ENCODE results near the gene MXI1. TPM values are rescaled to one million over a fixed set of nuclear protein-coding genes. Genes with fewer than 3 reads are reported as not detected.
"Not testable (repeated sequence)": the region's sequence is repeated elsewhere in the genome, so short reads cannot be mapped to it uniquely, and the experiment has no call there.

The MXI1 gene
- total RNA-seq, 1 donor from 2014 or later: 58.8 TPM

DNA sequence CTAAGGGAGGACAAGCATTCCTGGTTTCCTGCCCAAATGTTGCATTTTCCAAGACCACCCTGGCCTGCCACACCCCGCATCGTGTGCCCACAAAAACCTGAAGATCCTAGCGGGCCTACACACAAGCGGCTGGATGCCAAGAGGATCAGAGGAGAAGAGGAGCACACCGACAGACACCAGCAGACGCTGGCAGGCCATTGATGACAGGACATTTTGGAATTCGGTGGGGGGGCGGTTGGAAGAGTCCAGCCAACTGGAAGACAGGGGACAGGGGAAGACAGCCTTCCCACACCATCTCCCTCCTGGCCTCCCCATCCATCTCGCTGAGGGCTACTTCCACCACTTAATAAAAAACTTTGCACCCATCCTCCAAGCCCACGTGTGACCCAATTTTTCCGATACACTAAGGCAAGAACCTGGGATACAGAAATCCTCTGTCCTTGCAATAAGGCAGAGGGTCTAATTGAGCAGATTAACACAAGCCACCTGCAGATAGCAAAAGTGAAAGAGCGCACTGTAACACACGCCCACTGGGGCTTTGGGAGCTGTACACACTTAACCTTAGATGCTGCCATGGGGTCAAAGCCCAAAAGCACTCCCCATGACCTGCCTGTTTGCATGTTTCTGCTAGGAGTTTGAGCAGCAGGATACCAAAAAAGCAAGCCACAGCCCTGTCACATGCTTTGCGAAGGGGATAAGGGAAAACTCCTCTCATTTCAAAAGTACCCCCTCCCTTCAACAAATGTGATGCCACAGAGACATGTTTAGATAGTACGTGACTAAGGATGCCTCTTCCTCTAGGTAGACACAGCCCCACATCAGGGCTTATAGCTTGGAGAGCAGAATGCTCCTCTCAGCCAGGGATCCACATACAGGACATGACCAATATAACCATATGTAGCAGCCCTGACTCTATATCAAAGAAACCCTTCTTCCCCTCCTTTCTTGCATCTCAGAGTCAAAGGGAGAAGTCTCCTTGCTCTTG, 110.8 kb downstream of the MXI1 start:
- DNase-seq (ENCODE audit: low spot score): no peak

DNA sequence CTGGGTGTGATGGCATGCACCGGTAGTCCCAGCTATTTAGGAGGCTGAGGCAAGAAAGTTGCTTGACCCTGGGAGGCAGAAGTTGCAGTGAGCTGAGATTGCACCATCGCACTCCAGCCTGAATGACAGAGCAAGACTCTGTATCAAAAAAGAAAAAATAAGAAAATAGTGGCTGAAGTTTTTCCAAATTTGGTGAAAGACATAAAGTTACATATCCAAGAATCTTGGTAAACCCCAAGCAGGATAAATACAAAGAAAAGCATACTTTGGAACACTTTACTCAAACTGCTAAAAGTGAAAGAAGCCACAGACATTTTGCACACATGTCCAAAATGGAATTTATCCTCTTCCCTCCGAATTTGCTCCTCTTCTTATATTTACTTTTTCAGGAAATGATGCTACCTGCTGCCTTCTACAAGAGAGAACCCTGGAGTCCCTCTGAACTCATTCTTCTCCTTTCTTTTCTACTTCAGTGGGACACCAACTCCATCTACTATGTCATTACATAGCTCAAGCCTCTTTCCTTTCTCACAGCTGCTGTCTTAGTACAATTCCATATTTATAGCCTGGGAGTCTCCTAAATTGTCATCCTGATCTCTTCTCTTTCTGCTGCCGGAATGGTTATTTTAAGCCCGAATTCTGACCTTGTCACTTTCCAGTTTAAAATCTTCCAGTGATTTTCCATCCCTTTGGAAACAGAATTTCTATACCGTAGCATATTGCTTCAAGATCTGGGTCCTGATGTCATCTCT, 114.6 kb downstream of the MXI1 start:
- no peak for DNase-seq (ENCODE audit: low spot score)

DNA sequence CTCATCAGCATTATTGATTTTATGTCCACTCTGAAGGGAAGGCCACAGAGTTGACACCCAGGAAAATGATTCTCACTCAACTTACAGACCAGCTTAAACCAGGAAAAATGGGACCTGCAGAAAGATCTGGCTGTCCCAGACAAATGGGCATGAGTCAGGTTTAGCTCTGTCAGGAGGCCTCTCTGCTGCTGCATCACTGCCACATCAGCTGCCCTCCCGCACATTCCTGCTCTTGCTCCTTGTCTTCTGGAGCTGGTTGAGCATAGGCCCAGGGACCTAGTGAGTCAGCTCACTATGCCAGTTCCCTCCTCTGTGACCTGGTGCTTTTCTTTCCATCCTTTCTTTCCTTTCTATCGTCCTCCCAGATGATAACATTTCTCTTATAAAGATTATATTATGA, 116.1 kb downstream of the MXI1 start:
- DNase-seq (ENCODE audit: low spot score): no peak

DNA sequence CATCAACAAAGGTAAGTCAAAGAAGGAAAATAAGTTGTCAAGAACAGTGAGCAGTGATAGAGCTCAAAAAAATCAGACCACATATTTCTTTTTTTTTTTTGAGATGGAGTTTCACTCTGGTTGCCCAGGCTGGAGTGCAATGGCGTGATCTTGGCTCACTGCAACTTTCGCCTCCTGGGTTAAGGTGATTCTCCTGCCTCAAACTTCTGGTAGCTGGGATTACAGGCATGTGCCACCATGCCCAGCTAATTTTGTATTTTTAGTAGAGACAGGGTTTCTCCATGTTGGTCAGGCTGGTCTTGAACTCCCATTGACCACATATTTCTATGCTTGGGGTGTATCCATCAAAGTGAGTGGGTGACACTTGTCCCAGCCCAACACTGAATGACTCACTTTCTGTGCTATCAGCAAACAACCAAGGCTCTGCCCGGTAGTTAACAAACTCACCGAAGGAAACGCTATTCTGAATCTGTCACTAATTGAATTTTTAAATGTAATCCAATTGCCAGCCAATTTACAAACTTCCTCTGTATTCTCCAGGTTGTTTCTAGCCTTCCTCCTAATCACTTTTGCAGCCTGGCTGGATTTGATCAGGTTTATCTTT, 116.9 kb downstream of the MXI1 start:
- DNase-seq (ENCODE audit: low spot score): no peak

DNA sequence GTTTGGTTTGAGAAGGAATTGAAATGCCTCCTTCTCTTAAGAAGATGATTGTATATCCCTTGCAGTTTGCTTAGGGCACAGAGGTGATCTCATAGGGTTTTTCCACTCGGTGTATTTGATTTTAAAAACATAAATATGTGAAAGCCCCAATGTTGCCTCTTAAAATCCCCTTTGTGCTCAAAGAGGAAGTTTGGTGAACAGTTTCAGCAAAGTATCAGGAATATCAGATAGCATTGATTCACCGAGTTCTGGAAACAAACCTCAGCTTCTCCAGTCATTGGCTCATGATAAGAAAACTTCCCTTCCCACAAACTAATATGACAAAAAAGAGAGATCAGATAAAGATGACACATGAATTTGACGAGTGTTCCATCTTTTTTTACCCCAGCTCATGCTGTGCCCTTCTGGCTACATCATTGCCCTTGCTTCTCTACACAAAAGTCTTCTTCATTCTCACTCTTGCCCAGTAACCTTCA, 117.4 kb downstream of the MXI1 start:
- DNase-seq (ENCODE audit: low spot score): no peak

DNA sequence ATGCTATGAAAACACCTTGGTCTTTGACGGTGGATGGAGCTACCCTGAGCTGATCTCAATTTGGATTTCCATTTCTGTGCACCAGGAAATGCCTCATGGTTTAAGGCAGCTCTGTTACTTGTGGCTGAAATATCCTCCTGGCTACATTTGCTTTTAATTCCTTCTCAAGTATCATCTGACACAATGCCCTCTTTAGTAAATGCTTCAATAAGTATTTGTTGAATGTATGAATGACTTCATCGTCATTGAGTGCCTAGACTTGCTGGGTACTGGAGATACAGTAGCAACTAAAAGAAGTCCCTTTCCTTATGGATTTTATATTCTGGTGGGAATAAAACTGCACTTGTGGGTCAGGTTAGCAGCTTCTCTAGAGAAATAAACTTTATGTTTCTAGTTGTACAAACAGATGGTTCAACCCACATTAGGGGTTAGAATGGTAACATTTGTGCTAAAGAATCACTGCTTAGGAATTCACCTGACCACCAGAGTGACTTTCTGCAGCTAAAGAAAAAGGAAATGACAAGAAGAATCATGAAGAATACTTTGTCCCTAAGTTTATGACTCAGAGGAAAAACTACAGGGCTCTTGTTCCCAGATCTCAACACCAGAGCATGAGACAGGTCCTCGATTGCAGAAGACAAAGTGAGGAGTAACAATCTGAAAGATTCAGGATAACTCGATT, 119.1 kb downstream of the MXI1 start:
- DNase-seq (ENCODE audit: low spot score): no peak

DNA sequence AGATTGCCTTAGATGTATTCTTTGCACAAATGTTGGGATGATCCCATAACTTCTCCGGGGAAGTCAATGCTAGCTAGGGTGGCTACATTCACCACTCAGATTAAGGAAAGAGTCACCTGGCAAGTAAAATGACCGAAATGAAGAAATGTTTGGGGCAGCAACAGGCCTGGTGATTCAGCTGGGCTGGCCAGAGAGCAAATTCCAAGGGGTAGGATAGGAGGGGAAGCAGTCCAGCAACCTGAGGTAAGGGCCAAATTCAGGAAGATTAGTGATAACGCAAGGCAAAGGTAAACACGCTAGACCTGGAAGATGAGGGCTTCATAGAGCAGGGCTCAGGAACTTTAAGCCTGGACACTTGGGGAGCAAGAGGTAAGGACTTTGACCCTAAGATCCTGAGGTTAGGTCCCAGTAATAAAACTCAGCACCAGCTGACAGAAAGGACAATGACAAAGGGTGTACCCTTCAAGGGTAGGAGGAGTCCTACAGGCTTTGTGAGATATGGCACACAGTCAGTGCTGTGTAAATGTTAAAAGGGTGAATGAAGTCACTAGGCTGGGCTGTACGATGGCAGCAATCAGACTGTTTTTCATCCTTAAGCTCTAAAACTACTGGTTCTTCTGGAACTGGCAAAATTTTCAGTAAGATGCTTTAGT, 120.0 kb downstream of the MXI1 start:
- DNase-seq (ENCODE audit: low spot score): no peak

DNA sequence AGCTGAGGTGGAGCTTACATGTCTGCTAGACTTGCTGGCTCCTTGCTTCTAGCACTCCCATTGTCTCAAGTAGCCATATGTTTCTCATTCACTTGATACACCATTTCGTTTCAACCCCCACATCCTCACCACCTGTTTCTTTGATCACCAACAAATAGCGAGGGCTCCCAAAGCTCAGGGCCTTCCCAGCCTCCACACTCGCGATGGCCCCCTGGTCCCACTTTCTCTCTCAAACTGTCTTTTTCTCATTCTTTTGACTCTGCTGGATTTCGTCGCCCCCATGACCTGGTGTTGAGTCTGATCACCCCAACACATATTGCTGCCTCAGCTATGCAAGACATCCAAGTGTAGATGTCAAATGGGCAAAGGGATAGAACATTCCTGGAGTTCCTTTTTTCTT, 123.3 kb downstream of the MXI1 start:
- no peak for DNase-seq (ENCODE audit: low spot score)

DNA sequence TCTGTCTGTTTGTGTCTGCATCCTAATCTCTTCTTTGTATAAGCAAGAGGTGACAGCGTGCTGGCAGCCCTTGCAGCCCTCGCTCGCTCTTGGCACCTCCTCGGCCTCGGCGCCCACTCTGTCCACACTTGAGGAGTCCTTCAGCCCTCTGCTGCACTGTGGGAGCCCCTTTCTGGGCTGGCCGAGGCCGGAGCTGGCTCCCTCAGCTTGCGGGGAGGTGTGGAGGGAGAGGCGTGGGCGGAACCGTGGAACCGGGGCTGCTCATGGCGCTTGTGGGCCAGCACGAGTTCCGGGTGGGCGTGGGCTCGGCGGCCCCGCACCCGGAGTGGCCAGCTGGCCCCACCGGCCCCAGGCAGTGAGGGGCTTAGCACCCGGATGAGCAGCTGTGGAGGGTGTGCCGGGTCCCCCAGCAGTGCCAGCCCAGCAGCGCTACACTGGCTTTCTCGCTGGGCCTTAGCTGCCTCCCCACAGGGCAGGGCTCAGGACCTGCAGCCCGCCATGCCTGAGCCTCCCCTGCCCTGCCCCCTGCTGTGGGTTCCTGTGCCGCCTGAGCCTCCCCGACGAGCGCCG, 123.9 kb downstream of the MXI1 start:
- not testable (repeated sequence) for DNase-seq (ENCODE audit: low spot score)

DNA sequence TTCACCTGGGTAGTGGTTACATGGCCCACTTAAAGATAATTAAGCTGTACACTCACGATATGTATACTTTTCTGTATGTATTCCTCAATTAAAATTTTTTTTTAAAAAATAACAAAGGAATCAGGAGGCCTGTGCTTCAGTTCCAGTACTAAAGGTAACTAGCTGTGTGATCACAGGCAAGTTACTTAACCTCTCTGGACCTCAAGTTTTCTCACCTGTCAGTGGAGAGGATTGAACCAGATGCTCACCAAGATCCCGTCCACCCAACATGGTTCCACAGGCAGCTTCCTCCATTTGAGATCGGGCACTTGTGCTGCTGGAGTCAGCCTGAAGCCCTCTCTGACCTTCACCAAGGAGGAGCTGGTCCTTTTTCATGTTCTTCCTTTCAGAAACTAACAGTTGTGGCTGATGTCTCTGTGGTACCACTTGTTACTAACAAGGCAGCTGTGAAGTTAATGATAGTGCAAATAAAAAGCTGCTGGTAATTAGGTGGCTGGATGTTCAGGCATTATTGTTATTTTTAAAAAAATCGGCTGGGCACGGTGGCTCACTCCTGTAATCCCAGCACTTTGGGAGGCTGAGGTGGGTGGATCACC, 126.8 kb downstream of the MXI1 start:
- DNase-seq (ENCODE audit: low spot score): no peak

DNA sequence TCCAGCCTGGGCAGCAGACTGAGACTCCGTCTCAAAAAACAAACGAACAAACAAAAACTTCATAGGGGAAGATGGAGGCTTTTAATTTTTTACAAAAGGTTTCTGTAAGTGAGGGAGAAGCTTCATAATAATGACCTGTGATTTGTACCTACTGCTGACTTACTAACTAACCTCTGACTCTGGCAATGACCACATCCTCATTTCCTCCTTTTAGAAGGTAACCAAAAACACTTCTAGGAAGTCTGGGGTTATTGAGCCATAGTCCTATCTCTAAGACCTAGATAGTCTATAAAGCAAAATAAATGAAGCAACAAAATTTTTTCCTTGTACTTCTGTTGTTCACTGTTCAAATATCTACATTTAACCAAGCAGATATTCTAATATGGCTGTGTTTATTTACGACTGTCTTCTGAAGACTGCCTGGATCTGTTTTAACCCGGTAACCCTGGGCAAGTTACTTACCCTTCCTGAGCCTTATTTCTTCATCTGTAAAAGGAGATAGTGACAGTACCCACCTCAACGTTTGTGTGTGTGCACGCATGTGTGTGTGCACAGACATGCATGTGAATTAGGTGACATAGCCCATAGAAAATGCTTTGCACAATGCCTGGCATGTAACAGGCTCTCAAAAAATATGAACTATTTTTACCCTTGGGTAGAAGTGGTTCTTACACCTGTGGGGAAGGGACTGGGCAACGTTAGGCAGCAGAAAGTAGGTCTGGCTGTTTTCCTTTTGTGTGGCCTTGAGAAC, 128.1 kb downstream of the MXI1 start:
- DNase-seq (ENCODE audit: low spot score): no peak

DNA sequence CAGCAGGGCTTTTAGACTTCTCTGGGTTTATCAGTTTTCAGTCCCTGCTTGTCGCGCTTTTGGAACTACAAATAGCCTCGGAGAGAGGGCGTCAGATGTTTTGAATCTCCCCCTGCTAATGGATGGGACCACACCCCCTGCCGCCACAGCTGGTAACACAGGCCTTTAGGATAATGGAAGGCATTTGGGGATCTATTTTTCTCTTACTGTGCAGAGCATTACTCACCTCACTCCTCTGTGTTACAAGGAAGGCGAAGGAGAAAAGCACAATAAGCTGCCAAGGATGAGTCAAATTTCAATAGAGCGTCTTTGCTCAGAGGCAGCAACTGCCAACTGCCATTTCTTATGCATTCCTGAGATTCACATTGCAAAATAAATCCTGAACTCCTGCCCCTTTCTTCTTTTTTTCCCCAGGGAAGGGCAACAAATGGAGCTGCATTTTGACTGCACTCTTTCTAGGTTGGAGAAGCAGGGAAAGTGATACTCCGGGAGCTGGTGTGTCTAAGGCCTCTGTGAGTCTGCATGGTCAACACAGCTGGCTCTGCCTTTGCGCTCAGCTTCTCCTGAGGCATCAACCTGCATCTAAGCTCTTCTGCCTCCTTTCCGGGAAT, 128.8 kb downstream of the MXI1 start:
- DNase-seq (ENCODE audit: low spot score): no peak

Other genes starting within 250 kb of the MXI1 start
- gene ADD3, start 199.6 kb upstream of the MXI1 start, total RNA-seq: 201 TPM
- gene SMNDC1, start 97.3 kb downstream of the MXI1 start, total RNA-seq: 26.6 TPM

Data from mucosa of gallbladder (tissue), 1 donor.